ENCODE results near the gene KRT78. TPM values are rescaled to one million over a fixed set of nuclear protein-coding genes. Genes with fewer than 3 reads are reported as not detected.

Gene KRT78
- total and polyA plus RNA-seq, 2 donors (not counting 1 experiment from before 2014, with no cell fraction given), result not detected

DNA sequence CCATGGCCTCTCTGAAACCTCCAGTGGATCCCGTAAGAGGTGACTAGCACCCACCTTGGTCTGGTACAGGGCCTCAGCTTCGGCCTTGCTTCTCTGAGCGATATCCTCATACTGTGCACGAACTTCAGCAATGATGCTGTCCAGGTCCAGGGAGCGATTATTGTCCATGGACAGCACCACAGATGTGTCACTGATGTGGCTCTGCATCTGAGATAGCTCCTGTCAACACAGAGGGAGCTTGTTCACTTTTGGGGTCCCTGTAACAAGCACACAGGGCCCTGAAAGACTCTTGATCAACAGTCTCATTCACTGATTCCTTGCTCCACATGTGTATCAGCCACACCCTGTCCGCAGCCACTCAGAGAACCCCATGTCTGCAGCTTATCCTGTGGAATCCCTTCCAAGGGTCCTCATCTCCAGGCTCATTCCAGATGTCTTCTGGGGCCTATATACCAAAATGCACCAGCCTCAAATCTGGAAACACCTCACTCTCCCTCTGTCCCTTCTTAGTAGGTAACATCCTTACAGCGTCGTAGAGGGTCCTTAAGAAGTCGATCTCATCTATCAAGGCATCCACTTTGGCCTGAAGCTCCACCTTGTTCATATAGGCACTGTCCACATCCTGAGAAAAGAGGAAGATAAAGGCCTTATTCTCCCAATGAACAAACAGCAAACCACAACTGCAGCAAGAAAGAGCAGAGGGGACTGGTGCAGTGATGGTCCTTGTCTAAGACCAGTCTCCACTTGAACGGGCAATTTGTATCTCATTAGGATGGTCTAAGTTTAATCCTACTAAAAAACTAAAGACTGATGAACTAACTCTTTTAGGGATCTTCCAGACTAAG lies 56.4 kb downstream of the KRT78 start:
- no peaks in the 10 kb centered on the region for H3K9me3 Mint-ChIP-seq (ENCODE audit: insufficient read depth)
- H3K27me3 Mint-ChIP-seq, result peaks cover 39% of the 10 kb centered on the region
- Histone ChIP-seq H3K4me1 (ENCODE audit: control insufficient read depth in 2 of 2, insufficient read depth in 2 of 2, low read length in 2 of 2) (no peaks in the 10 kb centered on the region), H3K4me2 (replicated peaks; ENCODE audit: low read depth, low read length, poor library complexity, severe bottlenecking) (no peak overlapping the region), H3K9me3 (ENCODE audit: control extremely low read depth in 1 of 3, control insufficient read depth in 2 of 3, insufficient read depth in 1 of 3, low read length in 2 of 3) (peaks cover 0 to 5% (median 0%) of the 10 kb centered on the region in 3 donors), H3K27me3 (replicated peaks in 1 of 4; ENCODE audit: control extremely low read depth in 1 of 4, control insufficient read depth in 3 of 4, insufficient read depth in 4 of 4, low read length in 3 of 4) (peaks cover 0 to 16% (median 4%) of the 10 kb centered on the region in 4 experiments), H3K27ac (ENCODE audit: low read length in 2 of 2) (no peak overlapping the region), H3K79me2 (ENCODE audit: control insufficient read depth, insufficient read depth, low read length) (no peaks in the 10 kb centered on the region), H3K9ac (ENCODE audit: low read length) (no peak overlapping the region), H3K36me3 (replicated peaks in 1 of 2; ENCODE audit: control extremely low read depth in 1 of 2, control insufficient read depth in 1 of 2, extremely low read depth in 1 of 2, insufficient read depth in 2 of 2, low read length in 1 of 2) (no peaks in the 10 kb centered on the region), H3K4me3 (ENCODE audit: control extremely low read depth in 1 of 5, extremely low read depth in 1 of 5, insufficient read depth in 1 of 5, low read depth in 2 of 5, low read length in 4 of 5) (no peak overlapping the region), H2AFZ (ENCODE audit: insufficient read depth, low read depth, low read length, poor library complexity, severe bottlenecking) (no peak overlapping the region), H4K20me1 (ENCODE audit: control insufficient read depth, insufficient read depth, low read length, poor library complexity, severe bottlenecking) (no peaks in the 10 kb centered on the region)
- no peaks in the 10 kb centered on the region for H3K4me1 Mint-ChIP-seq
- H3K4me3 Mint-ChIP-seq, result no peak overlapping the region
- TF ChIP-seq, protein P1, sequence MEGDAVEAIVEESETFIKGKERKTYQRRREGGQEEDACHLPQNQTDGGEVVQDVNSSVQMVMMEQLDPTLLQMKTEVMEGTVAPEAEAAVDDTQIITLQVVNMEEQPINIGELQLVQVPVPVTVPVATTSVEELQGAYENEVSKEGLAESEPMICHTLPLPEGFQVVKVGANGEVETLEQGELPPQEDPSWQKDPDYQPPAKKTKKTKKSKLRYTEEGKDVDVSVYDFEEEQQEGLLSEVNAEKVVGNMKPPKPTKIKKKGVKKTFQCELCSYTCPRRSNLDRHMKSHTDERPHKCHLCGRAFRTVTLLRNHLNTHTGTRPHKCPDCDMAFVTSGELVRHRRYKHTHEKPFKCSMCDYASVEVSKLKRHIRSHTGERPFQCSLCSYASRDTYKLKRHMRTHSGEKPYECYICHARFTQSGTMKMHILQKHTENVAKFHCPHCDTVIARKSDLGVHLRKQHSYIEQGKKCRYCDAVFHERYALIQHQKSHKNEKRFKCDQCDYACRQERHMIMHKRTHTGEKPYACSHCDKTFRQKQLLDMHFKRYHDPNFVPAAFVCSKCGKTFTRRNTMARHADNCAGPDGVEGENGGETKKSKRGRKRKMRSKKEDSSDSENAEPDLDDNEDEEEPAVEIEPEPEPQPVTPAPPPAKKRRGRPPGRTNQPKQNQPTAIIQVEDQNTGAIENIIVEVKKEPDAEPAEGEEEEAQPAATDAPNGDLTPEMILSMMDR (IDR thresholded peaks at IDR 0.05), result no peak
- no peak for TF ChIP-seq EZH2 (IDR thresholded peaks at IDR 0.05; ENCODE audit: borderline replicate concordance, insufficient read depth, low read depth, low read length, poor library complexity, severe bottlenecking)
- intact Hi-C loops (cut with micrococcal nuclease), result no loop called here
- CTCF ChIA-PET, result no interaction called here
- POLR2A ChIA-PET, result no interaction called here
- DNase-seq (no peak), ATAC-seq (ENCODE audit: low read depth) (no peak)
- WGBS (ENCODE audit: insufficient coverage), result 84% methylated on average over 9 of the region's 10 CpGs
- H3K27ac Mint-ChIP-seq, result no peak overlapping the region
